GM21825 (cell line): ENCODE data around the gene PKMYT1.
"Not testable (repeated sequence)": the region's sequence is repeated elsewhere in the genome, so short reads cannot be mapped to it uniquely, and the experiment has no call there.

ENCODE experiments used
- ATAC-seq: cut with Tn5 transposase; IDR thresholded peaks from one replicate; pipeline ENCODE4 v1.9.1; 2021; ENCODE audit warnings: mild to moderate bottlenecking, moderate library complexity; ENCODE audit not compliant: unreplicated experiment

PKMYT1 gene

DNA sequence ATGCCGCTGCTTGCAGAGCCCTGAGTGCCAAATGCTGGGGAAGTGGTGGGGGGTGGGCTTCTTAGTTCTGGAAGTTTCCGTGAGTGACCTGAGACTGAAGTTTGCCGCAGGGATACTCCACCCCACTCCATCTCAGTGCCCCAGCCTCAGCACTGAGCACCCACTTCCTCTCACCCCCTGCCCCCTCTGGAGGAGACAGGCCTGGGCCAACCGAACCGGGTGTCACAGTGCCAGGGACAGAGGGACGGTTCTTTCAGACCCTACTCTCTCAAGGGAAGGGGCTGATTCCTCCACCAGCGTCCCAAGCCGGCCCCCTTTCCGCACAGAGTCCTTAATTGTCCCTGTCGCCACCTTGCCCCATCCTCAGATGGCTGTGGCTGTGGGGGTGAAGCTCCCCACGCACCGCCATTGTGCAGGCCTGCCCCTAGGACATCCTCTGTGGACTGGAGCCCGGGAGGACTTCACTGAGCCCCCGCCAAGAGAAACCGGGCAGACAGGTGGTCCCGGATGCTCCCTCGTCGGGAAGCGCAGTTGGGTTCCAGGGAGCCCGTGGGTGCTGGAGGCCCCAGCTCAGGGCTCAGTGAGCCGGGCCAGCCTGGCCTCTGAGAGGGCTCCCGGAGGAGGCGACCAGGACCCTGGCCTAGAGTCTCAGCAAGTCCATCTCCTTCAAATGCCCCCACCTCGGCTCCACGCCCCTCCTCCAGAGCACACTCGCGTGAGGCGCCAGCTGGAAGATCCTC, 17.7 kb downstream of the PKMYT1 start:
- ATAC-seq, result no peak

DNA sequence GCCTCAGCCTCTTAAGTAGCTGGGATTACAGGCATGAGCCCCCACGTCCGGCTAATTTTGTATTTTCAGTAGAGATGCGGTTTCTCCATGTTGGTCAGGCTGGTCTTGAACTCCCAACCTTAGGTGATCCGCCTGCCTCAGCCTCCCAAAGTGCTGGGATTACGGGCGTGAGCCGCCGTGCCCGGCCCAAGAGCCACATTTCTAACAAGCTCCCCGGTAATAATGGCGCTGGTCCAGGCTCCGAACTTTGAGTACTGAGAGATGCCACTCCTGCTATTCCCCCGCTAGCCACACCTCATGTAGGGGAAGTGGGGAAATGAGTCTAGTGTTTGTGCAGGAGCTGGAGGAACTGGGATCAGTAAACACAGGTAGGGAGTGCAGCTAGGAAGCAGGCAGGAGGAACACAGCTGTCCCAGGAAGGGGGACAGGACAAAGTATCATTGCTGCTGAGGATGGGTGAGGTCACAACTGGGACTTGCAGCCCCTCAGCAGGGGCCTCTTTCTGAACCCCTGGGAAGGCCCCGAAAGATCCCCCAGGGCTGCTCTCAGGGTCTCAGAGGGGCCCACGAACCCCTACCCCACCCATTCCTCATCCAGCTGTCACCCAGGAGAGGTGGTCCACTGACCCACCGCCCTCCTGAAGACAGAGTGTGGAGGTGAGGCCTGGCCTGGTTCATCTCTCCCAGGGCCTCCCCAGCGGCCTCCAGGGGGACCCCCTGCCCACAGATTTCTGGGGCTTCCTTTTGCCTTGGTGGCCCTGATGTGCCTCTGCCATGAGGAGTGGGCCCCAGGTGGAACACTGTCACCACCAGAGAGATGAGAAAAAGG, 19.8 kb downstream of the PKMYT1 start:
- ATAC-seq, result no peak

DNA sequence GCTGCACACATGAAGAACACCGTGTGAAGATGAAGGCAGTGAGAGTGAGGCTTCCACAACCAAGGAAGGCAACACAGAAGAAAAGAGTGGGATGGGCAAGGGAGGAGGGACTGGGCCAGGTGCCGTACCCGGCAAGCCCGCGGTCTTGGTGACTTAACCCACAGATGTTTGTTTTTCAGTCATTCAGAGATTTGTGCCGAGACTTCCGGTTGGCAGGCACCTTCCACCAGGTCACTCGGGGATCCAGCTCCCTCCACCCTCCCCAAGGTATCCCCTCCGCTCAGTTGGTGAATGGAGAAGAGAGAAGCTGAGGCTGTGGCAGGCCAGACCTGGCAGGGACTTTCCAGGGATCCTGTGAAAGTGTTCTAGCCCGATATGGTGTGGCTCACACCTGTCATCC, 21.0 kb downstream of the PKMYT1 start:
- ATAC-seq, result no peak

DNA sequence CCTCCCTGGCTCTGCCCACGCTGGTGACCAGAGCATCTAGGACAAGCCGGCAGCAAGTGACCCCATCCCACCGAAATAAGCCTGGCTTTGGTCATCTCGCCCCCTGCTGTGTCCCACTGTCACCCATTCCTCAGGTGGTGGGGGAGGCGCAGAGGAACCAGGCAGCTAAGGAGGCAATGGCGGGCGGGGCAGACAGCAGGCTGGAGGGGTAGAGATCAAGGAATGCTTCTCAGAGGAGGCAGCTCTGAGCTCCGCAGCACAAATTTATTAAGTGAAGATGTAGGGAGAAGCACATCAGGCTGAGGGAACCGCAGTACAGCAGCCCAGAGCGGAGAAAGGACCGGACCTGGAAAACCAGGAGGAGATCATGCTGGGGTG, 23.7 kb downstream of the PKMYT1 start:
- no peak for ATAC-seq

DNA sequence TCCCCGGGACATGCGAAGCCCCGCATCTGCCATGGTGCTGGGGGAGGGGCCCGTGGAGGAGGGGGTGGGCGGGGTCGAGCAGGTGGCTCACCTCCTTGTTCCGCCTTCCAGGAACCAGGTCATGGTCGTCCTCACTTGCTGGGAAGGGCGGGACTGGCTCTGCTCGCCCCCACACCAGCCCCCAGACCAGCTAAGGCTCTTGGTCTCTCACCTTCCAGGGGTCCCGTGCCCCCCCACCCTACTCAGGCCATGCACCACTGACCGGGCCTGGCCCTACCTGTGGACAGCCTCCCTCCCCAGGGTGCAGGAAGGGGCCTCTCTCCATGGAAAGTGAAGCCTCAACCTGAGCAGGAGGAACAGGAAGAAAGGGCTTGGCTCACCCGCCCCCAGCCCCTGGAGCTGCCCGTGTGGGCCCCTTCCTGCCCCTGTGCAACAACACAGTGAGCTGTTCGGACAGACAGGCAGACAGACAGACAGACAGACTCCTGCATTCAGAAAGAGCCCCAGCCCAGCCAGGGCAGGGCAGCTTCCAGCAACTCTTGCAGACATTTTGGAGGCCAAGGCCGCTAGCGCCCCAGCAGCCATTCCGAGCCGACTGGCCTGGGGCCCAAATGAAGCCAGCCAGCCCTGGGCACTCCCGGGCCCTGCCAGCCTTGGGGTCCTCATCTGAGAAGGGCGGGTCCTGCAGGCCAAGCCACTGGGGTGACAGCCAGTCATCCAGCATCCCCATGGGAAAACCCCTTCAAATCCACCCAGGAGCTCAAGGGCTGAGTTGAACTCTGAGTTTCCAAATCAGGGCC, 24.3 kb downstream of the PKMYT1 start:
- ATAC-seq, result no peak

DNA sequence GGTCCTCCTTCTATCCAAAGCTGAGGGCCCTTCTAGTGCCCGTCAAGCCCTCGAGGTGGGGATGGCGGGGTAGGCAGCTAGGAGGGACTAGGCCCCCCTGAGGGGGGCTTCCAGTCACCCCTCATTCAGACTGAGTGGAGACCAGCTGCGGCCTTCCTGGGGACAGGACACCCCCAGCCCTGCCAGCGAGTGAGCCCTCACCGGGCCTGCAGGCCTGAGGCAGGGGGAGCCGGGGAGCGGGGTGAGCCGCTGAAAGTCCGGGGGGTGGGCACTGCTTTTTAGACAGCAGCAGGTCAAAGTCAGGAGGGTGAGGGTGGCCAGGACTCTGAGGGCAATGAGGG, 24.8 kb downstream of the PKMYT1 start:
- ATAC-seq, result no peak

DNA sequence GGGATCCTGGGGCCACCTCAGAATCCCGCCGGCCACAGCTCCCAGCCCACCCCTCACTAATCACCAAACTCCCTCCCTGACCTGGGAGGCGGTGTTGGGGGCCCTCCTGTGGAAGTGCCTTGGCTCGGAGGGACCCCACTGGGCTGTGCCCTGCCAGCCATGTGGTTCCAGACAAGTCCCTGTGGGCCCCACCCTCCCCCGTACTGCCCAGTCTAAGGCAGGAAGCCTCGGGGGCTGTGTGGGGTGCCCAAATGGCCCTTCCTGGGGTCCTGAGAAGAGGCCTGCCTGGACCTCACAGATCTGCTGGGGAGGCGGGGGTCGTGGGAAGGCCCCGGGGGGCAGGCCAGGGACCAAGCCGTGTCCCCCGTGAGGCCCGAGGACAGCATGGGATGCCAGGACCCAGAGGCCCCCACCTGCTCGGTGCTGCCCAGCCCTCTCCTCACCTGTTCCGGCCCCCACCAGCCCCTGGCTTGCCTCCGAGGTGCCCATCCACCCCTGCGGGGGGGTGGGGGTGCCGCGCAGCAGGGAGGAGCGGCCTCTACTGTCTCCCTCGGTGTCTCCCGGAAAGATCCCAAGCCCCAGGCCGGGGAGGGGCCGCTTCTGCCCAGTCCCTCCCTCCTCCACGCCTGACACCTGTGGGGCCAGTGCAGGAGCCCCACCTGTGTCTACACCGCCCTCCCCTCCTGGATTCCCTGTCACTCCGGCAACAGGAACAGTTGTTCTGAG, 25.4 kb downstream of the PKMYT1 start:
- ATAC-seq, result no peak

DNA sequence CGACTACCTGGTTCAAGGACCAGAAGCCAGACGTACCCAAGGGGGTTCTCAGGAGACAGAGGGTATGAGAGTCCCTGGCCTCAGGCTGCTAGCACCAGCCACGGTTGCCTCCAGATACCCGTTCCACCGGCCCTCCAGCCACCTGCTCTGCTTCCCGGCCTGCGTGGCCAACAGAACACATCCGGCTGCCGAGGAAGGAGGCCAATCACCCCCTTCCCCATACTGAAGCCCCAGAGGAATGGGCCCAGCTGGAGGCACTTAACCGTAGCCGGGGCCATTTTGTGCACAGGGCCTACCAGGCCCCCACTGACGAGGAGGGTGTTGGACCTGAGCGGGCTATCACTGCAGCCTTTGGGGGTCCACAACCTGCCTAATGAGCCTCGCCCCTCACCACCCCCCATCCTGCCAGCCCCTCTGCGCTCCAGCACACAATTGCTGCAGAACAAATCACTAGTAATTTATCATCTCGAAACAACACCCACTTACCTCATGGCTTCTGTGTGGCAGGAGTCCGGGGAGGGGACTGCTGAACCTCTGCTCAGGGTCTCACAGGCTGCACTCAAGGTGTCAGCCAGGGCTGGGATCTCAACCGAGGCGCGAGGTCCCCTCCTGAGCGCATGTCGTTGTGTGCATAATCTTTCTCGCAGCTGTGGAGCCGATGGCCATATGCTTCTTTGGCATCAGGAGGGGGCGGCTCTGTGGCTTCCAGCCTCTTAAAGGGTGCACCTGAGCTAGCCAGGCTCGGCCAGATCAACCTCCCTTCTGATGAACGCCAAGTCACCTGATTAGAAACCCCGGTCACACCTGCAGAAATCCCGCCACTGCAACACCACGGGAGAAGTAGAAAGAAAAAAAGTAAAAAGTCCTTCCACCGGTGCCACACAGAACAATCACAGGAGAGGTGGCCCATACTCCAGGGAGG, 26.3 kb downstream of the PKMYT1 start:
- no peak for ATAC-seq

DNA sequence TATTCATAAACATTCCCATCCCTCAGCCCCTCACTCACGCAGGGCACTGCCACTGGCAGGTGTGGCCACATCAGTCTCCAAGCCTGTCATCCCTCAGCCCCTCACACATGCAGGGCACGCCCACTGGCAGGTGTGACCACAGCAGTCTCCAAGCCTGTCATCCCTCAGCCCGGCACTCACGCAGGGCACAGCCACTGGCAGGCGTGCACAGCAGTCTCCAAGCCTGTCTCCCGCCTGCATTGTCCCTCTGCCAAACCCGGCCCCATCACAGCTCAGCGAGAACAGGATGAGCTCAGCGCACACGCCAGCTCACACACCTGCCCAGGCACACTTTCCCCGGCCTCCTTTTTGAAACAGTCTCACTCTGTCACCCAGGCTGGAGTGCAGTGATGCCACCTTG, 27.6 kb downstream of the PKMYT1 start:
- no peak for ATAC-seq

DNA sequence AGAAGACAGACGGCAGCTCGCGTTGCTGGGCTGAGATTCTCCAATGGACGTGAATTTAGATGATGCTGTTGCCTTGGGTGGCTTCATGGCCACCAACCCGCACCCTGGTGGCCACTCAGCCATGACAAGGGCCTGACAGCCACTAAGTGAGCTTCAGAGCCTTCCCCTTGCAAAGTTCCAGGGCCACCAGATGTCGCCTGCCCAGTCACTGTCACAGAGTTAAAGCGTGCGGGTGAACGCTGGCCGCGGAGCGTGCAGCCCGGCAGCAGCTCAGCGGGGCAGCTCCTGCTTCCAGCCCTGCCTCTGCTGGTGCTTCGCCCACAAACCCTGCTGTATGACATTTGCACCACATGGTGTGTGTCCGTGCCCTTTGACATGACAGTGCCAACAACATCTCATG, 29.5 kb downstream of the PKMYT1 start:
- no peak for ATAC-seq

DNA sequence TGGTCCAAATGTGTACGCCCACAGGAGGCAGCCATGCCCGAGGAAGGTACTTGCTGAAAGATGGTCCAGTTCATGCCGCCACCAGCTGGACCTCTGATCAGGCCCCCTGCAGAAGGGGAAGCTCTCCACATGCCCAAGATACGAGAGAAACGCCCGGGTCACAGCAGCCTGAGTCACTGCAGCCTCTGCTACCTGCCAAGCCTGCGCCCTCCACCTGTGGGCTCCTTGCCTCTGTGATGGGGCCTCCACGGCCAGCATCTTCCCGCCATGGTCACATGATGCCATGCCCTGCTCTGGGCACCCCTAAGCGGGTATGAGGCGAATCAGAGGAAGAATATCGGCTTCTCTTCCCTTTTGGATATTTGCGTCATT, 29.9 kb downstream of the PKMYT1 start:
- ATAC-seq, result no peak

DNA sequence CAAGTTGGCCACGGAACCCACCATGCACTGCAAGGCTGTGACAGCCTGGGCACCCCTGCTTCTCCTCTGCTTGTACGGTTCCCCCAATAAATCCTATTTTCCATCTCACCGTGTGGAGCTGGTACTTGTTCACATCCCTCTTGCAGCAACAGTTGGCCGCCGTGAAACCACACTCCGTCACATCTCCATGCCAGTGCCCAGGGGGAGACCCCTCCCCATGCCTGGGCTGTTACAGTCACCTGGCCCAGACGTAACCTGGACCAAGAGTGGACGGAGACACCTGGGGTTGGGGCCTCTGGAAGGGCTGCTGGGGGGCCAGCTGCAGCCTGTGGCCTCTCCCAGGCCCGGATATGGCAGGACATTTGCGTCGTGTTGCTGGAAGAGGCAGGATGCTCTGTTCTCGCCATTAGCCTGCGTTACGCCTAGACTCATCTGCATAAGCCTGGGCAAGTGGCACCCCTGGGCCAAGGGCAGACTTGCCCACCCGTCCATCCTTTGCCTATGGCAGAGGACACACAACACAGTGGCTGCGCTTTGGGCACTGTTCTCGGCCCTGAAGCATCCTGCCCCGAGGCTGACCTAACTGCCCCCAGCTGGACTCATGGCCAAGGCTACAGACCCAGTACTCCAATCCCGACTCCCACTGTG, 30.4 kb downstream of the PKMYT1 start:
- no peak for ATAC-seq

DNA sequence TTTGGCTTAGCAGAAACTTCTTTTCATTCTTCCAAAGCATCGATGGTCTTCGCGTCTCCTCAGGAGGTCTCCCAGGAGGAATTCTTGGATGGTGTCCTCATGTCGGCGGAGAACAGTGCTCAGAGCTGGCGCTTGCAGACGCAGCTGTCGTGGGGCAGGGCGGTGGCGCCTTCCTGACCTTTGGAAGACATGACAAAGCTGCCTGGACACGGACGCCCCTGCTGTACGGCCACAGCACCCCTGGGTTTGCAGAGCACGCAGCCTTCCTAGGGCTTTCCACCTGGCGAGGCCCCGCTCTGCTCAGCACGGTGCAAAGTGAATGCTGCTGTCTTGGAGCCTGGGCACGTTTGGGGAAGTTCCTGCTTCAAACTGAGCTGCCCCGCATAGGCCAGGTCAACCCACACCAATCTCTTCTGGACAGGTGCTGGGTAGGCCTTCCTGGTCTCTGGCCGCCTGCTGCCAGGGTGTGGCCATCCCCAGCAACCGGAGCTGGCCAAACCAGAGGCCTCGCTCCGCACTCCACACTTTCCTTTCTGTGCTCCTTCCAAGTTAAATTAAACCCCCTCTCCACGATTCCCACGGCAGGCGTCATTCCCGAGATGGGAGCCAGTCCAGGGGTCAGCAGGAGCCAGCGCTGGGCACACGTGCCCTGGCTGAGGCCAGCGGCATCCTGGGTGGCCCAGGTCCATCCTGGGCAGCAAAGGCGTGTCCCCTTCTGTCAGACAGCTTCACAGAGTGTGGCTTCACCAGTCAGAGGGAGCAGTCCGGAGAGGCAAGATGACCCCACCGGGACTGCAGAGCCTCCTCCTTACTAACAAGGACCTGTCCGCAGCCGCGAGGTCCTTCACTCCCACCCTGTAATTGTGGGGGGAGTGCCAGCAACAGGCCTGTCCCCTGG, 31.2 kb downstream of the PKMYT1 start:
- no peak for ATAC-seq

DNA sequence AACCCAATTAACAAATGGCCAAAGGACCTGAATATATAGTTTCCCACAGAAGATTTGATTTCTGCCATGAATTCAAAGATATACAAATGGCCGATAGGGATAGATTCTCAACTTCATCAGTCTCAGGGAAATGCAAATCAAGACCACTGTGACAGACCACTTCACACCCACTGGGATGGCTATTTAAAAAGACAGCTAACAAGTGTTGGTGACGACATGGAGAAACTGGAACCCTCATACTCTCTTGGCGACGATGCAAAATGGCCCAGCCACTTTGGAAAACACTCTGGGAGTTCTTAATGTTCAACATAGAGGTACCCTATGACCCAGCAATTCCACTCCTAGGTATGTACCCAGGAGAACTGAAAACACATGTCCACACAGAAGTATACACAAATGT, 33.6 kb downstream of the PKMYT1 start:
- ATAC-seq, result no peak

DNA sequence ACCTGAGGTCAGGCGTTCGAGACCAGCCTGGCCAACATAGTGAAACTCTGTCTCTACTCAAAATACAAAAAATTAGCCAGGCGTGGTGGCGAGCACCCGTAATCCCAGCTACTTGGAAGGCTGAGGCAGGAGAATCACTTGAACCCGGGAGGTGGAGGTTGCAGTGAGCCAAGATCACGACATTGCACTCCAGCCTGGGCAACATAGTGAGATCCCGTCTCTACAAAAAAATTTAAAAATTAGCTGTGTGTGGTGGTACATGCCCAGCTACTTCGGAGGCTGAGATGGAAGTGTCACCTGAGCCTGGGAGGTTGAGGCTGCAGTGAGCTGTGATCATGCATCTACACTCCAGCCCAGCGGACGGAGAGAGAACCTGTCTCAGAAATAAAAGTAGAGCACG, 36.5 kb downstream of the PKMYT1 start:
- ATAC-seq, result not testable (repeated sequence)

DNA sequence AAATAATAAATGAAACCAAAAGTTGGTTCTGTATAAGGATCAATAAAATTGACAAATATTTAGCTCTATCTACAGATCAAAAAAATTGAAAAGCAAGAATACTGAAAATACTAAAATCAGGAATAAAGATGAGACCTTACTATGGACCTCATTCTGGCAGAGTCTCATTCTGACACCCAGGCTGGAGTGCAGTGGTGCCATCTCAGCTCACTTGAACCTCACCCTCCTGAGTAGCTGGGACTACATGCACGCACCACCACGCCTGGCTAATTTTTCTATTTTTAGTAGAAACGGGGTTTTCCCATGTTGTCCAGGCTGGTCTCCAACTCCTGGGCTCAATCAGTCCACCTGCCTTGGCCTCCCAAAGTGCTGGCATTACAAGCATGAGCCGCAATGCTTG, 38.2 kb downstream of the PKMYT1 start:
- no peak for ATAC-seq

DNA sequence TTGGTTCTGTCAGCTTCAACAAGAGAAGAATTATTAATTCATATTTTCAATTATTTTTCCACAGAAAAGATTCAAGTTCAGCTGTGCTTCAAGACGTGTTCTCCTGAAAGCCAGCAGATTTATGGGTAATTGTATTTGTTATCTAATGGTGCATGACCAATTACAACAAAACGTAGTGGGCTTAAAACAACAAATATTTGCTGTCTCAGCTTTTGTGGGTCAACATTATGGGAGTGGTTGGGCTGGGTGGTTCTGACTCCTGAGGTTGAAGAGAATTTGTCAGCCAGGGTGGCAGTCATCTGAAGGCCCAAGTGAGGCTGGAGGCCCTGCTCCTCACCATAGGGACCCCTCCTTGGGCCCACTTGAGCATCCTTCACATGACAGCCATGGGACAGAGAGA, 40.3 kb downstream of the PKMYT1 start:
- no peak for ATAC-seq

DNA sequence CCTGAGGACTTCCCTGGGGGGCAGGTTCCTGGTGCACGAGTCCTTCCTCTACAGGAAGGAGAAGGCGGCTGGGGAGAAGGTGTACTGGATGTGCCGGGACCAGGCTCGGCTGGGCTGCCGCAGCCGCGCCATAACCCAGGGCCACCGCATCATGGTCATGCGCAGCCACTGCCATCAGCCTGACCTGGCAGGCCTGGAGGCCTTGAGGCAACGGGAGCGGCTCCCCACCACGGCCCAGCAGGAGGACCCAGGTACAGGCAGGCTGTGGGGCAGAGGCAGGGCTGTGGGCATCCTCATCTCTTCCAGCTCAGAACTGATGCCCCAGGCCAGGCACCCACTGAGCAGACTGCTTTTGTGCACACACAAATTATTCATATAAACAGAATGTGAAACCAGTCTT, 42.0 kb downstream of the PKMYT1 start:
- no peak for ATAC-seq

DNA sequence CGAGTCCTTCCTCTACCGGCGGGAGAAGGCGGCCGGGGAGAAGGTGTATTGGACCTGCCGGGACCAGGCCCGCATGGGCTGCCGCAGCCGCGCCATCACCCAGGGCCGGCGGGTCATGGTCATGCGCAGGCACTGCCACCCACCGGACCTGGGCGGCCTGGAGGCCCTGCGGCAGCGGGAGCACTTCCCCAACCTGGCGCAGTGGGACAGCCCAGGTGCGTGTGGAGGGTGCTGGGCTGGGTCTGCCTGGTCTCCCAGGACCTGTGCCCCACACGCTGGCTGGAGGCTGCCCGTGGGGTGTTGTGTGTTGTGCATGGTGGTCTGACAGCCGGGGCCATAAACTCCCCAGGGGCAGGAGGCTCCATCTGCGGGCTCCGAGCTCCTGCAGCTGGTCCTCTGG, 43.1 kb downstream of the PKMYT1 start:
- no peak for ATAC-seq
